GM19372 (cell line): ENCODE data around the gene AP2B1.
"Not testable (repeated sequence)": the region's sequence is repeated elsewhere in the genome, so short reads cannot be mapped to it uniquely, and the experiment has no call there.

ENCODE experiments used
- ATAC-seq: cut with Tn5 transposase; IDR thresholded peaks from one replicate; pipeline ENCODE4 v1.9.1; 2021; ENCODE audit warnings: mild to moderate bottlenecking, low read depth, moderate library complexity; ENCODE audit not compliant: unreplicated experiment

AP2B1 gene

DNA sequence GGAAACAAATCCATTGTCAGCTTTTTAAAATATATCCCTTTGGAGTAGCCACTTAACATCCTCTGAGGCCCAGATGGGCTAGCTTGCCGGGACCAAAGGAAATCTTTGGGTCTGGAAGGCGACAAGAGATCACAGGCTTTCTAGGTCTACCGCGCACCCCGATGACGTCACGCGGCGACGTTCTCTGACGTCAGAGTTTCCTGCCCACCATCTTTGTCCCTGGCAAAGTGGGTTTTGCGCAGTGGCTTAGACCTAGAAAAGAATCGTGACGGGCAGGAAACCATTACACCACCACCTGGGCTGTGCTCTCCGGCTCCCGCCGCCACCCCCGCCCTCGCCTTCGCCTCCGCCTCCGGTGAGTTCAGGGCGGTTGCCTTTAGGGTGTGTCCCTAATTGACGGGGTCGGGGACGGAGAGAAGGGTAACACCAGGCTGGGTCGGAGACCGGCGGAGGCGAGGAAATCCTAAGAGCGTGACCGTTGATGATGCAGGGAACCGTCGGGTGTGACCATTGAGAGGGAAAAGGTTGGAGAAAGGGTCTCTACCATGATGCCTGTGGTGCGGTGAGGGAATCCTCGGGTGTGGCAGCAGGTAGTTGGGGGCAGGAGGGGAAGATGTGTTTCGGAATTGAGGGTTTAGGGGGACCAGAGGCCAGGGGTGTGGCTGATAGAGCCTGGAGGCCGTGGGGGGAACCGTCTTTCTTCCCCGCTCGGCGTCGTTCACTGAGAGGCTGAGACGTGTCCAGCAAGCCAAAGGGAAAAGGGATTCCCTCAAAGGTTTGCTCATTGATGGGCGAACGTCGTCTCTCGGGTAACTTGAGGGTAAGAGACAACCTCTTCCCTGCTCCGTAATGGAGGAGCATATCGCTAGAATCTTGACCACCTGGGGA lies at the start of gene AP2B1:
Gene AP2B1, plus strand, starts transcription at position 249 of the 888 bp plus-strand sequence. CDS start 6,709 bp downstream, outside the sequence.
- peak; percentile 90 for ATAC-seq

DNA sequence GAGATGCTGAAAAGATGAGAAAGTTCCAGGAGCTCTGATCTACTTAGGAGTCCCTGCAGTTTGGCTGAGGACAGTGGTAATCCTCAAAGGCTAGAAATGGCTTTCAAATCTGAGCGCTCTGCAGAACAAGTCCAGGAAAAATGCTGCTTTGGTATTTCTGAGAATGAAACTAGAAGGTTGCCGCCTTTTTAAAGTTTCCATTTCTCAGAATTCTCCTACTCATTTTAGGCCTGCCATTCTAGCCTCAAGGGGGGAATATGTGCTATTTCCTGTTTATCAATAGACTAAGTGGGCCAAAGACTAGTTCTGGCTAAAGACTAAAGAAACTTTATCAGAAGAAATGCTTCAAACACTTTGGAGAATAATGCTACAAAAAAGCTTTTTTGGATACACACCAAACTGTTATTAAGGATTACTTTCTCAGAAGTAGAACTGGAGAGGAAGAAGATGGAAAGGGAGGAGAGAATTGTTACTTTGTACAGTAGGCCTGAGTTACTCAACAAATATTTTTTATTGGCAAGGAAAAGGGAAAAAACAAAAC lies 49.5 kb upstream of the AP2B1 start, which contains the start of gene SLFN12L:
Gene SLFN12L, minus strand, starts transcription at position 78 of the 541 bp plus-strand sequence. CDS start 15,314 bp downstream, outside the sequence.
- ATAC-seq = no peak

DNA sequence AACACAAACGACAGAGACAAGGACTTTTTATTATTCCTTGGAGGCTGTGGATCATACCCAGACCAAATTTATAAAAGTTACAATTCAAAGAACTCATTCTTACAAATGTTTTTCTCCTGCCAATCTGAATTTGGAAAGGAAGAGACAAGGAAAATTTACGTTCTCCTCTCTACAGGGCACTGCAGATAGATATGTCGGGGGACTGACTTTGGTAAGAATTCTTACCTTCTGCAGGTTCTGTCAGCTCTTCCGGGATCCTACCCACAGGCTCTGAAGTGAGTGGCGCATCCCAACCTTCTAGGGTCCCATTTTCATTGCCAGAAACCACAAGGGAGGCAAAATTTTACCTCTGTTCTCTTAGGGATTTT lies 47.5 kb upstream of the AP2B1 start:
- ATAC-seq = no peak

DNA sequence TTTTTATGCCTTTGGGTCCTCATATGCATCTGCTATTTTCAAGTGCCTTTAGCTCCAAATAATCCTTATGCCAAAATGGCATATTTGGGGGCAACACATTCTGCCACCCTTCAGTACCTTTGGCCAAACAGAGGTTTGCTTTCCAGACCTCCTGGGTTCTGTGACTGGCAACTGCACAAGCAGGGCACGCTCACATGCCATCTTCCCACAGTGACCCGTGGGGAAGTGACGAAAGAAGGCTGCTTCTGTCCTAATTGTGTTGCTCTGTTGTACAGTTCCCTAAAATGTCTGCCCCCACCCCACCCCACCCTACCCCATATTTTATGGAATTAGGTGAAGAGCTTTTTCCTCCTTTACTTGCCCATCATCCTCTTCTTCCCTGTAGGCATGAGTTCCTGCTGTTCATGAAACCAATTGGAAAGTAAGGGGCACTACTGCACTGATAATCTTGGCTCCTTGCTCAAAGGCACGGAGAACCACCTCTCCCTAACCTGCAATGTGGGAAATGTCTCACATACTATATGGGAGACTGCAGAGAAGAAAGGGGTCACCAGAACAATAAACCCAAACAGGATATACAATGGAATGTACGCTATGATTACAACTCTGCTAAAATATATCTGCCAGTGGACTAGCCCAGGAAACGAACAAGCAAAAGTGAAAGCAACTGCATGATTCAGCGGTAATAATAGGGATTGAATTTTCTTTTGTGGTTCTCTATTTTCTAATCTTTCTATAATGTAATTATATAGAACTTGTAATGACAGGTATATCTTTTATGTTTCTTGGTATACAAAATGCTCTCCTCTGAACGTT lies 46.3 kb upstream of the AP2B1 start:
- no peak for ATAC-seq

DNA sequence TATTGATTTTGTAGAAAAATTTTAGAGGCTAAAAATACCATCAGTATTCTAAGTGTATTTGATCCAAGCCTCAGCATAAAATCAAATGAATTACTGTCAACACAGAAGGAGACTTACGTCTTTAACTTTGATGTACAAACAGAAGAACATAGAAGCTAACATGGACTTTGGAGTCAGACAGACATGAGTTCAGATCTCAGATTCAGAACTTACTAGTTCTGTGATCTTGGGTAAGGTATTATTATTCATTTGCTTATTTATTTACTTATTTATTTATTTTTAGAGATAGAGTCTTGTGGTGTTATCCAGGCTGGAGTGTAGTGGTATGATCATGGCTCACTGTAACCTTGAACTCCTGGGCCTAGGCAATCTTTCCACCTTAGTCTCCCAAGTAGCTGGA lies 45.7 kb upstream of the AP2B1 start:
- ATAC-seq = no peak

DNA sequence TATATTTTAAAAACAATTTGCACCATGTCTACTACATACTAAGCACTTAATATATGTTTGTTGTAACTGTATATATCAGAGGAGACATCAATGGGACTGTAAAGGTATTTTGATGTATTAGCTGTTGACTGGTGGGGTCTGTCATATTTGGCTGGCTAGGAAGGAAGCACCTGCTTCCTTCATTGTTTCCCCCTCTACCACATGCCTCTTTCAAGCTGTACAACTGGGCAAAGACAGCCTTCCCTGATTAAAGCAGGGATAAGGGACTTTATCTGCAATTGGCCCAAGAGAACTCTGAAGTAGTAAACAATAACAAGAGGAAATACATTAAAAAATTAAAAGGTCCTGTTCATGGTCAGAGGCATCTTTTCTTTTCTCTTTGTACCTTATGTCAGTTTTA lies 44.1 kb upstream of the AP2B1 start:
- ATAC-seq = no peak

DNA sequence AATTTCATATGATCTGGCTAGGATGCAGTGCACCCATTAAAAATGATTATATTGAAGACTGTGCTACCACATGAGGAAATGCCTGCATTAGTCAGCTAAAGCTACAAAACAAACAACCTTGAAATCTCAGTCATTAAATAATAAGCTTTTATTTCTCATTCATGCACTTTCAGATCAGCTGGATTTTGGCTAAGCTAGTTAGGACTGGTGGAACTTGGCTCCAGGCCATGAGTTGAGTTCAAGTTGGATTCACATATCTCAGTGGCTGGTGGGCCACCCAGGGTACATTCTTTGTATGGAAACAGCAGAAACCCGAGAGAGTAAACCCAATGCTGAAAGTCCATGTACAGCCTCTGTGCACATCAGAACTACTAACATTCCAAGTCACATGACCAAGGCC lies 43.3 kb upstream of the AP2B1 start:
- ATAC-seq = no peak

DNA sequence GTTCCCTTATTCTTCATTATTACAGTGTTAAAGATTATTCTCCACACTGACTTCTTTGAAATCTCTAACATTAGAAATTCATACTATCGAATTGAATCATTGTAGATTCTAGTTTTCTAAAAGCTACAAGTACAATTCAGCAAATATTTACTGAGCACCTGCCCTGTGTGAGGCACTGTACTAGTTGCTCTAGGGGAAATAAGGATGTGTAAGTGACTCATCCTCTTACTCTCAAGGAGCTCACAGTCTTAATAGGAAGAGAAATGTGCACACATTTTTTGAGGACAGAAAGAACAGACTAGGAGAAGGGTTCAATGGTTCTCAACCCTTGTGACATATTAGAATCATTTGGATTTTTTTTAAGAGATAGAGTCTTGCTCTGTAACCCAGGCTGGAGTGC lies 42.0 kb upstream of the AP2B1 start:
- no peak for ATAC-seq

DNA sequence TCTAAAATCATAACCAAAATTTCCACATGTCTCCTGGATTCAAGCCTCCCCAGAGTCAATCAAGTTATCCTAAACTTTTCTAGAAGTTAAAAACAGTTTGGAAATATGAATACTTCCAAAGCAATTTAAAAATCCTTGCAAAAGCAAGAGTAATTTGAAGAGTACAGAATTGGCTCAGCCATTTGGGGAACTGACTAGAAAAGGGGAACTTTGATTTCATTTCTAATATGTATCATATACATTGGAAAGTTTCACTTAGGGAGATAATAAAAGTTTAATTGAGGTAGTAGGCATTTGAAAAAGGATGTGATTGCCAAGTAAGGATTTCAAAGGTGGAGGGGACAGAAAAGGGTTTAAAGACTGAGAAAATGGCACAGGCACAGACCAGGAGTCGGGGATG lies 40.6 kb upstream of the AP2B1 start:
- no peak for ATAC-seq

DNA sequence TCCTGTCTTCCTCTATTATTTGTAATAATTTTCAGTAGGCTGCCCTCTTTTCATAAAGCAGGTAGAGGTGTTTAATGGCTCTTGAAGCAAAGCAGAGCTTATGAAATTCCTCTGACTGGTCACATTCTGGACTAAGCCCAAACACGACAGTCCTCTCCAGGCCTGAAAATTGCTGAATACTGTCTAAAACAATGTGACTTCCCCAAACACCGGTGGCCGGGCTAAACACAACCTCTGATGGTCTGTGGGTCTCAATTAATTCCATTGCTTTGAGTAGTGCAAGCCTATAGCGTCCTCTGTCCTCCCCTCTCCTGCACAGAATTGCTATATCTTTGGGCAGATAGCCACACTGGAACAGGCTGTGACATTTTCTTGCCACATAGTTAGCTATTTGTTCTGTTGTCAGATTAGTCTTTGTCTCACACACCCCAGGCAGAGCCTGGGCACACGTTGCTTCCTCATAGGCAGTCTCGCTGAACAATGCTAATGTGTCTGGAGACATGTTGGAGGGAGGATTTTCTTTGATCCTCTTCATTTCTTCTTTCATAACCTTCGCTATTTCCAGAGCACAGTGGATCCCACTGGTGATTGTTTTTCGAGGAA lies 38.8 kb upstream of the AP2B1 start:
- no peak for ATAC-seq

DNA sequence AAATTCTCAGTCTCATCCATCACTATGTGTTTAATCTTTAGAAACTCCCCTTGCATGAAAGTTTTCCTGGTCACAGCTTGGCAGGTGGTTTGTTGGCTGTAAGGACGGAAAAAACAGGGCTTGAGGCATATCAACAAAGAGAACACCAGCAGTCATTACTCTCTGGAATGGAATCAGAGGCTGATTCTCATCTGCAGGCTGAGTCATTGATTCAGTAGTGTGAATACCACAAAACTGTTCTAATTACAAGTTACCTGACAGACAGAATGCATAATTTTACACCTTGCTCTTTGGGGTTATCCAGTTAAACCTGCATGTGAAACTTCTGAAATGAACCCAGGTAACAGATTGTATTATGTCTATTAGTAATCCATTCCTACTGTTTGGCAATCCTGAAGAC lies 38.1 kb upstream of the AP2B1 start:
- ATAC-seq = no peak

DNA sequence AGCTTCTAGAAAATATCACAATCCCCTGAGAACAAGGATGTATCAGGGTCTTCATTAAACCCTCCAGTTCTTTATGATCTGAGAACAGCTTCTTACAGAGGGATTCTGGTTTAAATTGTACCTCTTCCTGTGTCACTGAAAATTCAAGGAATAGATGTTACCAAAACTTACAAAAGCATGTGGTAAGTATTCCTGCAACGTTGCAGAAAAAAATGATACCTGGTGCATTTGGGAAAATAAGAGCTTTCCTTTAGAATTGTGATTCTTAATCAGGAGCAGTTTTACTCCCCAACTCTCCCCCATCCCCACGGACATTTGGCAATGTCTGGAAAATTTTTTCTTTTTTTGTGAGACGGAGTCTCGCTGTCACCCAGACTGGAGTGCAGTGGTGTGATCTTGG lies 33.8 kb upstream of the AP2B1 start:
- no peak for ATAC-seq

DNA sequence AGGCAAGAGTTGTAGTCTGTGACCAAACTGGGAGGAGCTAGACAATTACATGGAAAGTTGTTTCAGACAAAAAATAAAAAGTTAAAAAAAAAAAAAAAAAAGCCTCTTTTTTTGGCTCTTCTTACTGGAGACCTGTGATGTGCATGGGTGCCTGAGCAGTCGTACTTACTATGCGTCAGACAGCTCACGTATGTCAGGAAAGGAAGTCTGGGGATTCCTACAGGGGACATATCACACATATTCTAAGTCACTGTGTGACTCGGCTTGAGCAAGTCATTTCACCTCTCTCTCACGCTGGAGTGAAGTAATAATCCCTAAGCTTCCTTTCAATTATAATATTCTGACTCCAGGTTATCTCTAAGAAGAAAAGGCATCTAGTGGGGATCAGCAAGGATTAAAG lies 32.5 kb upstream of the AP2B1 start:
- ATAC-seq = no peak

DNA sequence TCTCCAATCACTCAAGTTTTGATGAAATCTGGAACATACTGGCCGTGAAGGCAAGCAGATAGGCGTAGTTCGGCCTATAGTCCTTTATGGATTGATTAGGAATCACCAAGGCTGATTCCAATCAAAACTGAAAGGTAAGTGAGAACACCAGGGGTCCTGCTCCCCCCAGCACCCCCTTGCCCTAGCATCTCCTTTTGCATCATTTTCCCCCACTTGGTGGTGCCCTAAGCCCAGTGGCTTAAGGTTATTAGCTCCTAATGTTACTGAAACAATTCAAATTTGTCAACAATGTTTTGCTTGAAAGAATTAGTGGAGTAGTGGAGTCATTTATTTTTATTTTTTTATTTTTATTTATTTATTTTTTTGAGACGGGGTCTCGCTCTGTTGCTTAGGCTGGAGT lies 31.4 kb upstream of the AP2B1 start:
- ATAC-seq = no peak

DNA sequence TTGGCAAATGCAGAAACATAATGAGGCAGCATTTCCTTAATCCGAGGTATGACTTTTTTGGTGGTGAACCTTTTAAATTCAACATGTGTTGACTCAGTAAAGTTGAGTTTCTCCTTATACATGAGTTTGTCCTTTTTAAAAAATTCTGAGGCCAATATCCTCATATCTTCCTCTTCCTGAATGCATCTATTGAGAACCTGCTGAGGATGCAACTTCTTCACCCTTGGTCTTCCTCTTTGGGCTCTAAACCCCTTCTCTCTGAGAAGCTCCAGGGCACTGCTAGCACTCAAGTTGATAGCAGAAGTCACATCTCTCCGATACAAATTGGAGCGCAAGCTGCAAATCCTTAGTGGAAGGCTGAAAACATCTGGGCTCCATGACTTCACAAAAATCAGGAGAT lies 29.8 kb upstream of the AP2B1 start:
- no peak for ATAC-seq

DNA sequence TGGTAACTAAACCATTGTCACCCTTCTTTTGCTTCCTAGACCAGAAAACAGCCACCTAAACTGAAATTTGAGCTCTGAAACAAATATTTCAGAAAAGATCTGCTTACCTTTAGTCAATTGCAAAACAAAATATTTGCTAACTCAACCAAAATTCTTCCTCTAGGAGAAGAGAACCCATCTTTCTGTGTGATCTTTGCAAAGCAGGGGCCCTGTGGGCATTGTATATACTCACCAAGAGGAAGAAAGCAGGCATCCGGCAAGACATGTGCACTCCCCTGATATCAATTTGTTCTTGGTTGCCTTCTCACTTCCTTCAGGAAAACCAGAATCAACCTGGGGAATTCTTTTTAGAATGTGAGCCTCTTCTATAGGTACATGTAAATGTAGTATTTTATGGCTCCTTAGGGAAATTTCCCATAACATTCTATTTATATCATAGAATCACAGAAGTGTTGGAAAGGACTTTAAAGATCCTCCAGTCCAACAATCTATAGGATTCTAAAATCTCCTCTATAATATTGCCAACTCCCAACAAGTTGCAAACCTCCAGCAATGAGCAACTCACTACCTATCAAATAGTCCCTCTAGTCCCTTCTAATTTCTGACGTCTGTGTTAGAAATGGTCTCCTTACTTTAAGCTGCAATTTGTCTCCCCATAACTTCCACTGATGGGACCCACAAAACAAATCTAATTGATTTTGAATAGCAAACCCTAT lies 27.5 kb upstream of the AP2B1 start:
- no peak for ATAC-seq

DNA sequence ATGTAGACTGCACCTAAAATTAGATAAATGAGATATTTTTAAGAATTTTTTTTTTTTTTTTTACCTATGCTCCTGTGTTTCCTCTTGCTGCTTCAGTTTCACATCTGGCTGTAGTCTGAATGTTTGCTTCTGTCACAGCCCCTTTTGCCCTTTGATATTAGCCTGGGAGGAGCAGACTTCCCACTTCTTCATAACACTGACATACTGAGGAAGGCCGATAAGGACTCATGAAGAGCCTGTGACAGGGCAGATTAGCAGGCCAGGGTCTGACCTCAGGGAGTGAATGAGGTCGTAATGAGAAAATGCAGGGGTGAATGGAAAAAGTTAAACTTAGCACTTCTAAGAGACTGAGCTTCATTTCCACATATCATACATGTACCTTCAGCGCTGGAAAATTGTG lies 26.4 kb upstream of the AP2B1 start, which contains the start of gene SLFN14:
Gene SLFN14, minus strand, starts transcription at position 117 of the 400 bp plus-strand sequence. CDS start 2,757 bp downstream, outside the sequence.
- ATAC-seq = no peak

DNA sequence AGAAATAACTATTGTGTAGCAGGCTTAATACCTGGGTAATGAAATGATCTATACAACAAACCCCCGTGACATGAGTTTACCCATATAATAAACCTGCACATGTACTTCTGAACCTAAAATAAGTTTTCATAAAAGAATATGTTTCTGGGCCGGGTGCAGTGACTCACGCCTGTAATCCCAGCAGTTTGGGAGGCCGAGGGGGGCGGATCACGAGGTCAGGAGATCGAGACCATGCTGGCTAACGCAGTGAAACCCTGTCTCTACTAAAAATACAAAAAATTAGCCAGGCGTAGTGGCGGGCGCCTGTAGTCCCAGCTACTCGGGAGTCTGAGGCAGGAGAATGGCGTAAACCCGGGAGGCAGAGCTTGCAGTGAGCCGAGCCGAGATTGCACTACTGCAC lies 23.9 kb upstream of the AP2B1 start:
- not testable (repeated sequence) for ATAC-seq

DNA sequence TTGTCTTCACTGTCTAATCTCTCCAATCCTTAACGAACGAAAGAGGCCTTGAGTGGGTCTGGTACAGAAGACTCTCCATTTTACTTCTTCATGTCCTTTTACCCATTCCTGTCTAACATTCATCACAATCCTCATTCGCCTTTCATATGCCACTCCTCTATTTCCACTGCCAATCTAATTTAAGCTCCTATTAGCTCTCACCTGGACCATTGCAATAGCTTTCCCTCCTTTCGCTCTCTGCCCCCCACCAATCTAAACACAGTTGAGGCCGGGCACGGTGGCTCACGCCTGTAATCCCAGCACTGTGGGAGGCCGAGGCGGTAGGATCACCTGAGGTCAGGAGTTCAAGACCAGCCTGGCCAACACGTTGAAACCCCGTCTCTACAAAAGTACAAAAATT lies 20.2 kb upstream of the AP2B1 start:
- no peak for ATAC-seq

DNA sequence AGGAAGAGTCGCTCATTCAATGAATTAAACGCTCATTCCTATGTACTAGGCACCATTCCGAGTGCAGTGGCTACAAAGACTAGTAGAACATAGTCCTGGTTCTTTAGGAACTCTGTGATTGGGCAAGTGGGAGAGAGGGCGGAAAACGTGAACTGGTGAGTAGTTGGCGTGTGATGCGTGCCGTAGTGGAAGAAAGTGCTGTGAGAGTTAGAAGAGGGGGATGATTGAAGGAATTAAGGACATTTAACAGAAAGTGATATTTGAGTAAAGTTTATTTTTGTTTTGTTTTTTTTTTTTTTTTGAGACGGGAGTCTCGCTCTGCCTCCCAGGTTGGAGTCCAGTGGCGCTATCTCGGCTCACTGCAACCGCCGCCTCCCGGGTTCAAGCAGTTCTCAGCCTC lies 18.6 kb upstream of the AP2B1 start:
- ATAC-seq = no peak
